Prostate gland (tissue), 2 donors: ENCODE results near the gene LRRC3B. TPM values are rescaled to one million over a fixed set of nuclear protein-coding genes. Genes with fewer than 3 reads are reported as not detected.

Experiments used
- DNase-seq: peaks from one replicate; pipeline ENCODE4 v3.0.0-alpha.2; 2019; ENCODE audit warnings: low spot score
- H3K27ac ChIP-seq, 2 donors: fragments of 200-600 bp; sonication (generic); 2 replicates each; pipeline ENCODE4 v1.5.1; 2017 to 2019
- H3K27me3 ChIP-seq: fragments of 200-600 bp; sonication (generic); replicated peaks from 2 replicates; pipeline ENCODE4 v1.5.1; 2019; ENCODE audit not compliant: insufficient read depth
- H3K36me3 ChIP-seq, 2 donors: fragments of 200-600 bp; sonication (generic); 1 replicate in 1 of 2; 2 replicates in 1 of 2; pipeline versions ENCODE4 v1.5.1 to v1.8.1; 2017 to 2019
- H3K4me1 ChIP-seq: fragments of 200-600 bp; sonication (generic); replicated peaks from 2 replicates; pipeline ENCODE4 v1.5.1; 2019
- H3K4me3 ChIP-seq, 2 donors: fragments of 200-600 bp; sonication (generic); 2 replicates each; pipeline ENCODE4 v1.5.1; 2017 to 2019
- H3K9me3 ChIP-seq: fragments of 200-600 bp; sonication (generic); 2 replicates; pipeline ENCODE4 v1.5.1; 2017
- POLR2A ChIP-seq: fragments of 450-650 bp; IDR thresholded peaks from one replicate; pipeline ENCODE4 v1.6.1; 2016; ENCODE audit warnings: antibody characterized with exemption, mild to moderate bottlenecking
- POLR2AphosphoS5 ChIP-seq: sonication (generic); formaldehyde crosslinking; IDR thresholded peaks from one replicate; pipeline ENCODE4 v1.6.1; 2017; ENCODE audit warnings: antibody characterized with exemption
- WGBS: methylation state at CpG from one replicate; pipeline ENCODE4 v1.1.5; 2018; 5-methylcytosine and 5-hydroxymethylcytosine counted together
- intact Hi-C: fragments of 100-400 bp; cut with DNase I; formaldehyde crosslinking; loops from one replicate; pipeline ENCODE4 v1.14.2; 2022
- total RNA-seq, 2 donors: library from RNA; depleted of rRNA; stranded (reverse); fragments of >200 nt; gene quantifications; one replicate each; pipeline ENCODE4 v1.1.0, GENCODE V29; 2016
- TF ChIP-seq, protein P1 (sequence below), 4 experiments: fragments of 200-600 bp in 2 of 4; fragments of 450-650 bp in 2 of 4; sonication (generic) in 2 of 4; IDR thresholded peaks; 1 replicate in 3 of 4; 2 replicates in 1 of 4; pipeline ENCODE4 v1.5.1; 2016 to 2019; ENCODE audit warnings: antibody characterized with exemption in 4 of 4, mild to moderate bottlenecking in 2 of 4, moderate library complexity in 2 of 4

LRRC3B gene
- total RNA-seq, 2 donors from 2014 or later = 0.09 to 1.5 TPM

DNA sequence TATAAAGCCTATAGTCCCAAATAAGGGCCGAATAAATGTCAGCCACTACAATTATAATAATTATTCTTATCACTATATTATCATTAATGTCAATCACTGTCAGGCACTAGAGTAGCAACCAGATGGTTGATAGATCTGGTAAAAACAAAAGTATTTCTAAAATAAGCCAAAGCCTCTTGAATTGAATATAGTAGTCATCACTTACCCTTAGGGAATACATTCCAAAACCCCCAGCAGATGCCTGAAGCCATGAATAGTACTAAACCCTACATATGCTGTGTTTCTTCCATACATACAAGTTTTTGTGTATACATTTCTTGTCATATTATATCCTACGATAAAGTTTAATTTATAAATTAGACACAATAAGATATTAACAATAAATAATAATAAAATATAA is 59.1 kb downstream of the LRRC3B start:
- Histone ChIP-seq H3K4me3 (no peak overlapping the region), H3K9me3 (no peaks in the 10 kb centered on the region), H3K27ac (no peak overlapping the region), H3K36me3 (no peaks in the 10 kb centered on the region), H3K27me3 (no peaks in the 10 kb centered on the region), H3K4me1 (no peaks in the 10 kb centered on the region)
- TF ChIP-seq POLR2A (no peak), POLR2AphosphoS5 (no peak)
- TF ChIP-seq, protein P1, sequence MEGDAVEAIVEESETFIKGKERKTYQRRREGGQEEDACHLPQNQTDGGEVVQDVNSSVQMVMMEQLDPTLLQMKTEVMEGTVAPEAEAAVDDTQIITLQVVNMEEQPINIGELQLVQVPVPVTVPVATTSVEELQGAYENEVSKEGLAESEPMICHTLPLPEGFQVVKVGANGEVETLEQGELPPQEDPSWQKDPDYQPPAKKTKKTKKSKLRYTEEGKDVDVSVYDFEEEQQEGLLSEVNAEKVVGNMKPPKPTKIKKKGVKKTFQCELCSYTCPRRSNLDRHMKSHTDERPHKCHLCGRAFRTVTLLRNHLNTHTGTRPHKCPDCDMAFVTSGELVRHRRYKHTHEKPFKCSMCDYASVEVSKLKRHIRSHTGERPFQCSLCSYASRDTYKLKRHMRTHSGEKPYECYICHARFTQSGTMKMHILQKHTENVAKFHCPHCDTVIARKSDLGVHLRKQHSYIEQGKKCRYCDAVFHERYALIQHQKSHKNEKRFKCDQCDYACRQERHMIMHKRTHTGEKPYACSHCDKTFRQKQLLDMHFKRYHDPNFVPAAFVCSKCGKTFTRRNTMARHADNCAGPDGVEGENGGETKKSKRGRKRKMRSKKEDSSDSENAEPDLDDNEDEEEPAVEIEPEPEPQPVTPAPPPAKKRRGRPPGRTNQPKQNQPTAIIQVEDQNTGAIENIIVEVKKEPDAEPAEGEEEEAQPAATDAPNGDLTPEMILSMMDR (IDR thresholded peaks at IDR 0.05) = no peak
- WGBS = 91% methylated on average over 2 of the region's 2 CpGs
- intact Hi-C loops = no loop called here
- no peak for DNase-seq

DNA sequence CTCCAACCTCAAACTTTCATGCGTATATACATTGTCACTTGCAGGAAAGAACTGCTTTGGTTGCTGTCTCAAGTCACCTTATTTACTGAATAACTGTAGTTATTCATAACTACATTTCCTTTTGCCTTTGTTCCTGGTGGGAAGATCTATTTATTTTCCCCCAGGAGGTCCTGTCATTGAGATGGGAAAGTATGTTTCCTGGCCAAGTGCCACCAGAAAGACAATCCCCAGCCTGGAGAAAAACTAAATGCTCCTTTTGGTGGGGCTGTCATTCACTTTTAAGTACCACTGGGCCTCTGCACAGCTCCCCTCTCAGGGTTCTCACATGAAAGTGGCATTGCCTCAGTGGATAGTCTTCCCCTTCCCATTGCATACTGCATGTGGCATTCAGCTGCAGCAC is 59.8 kb downstream of the LRRC3B start:
- WGBS = 79% methylated on average over 1 of the region's 1 CpG
- intact Hi-C loops = no loop called here

DNA sequence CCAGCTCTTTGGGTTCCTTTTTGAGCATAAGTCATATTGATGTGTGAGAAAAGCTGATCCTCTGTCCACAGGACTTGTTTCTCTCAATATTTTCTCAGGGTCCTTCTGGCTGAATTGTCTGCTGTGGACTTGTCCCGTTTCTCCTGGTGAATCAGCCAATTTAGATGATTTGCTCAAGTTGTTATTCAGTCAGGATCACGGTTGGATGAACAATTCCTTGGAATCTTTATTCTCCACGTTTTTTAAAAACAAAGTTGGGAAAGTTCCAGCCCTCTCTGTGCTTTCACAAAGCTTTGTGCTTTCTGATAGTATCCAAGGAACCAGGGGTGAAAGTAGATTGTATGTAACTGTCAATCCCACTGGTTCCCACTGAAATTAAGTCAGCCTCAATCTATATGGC is 61.3 kb downstream of the LRRC3B start:
- H3K27me3 ChIP-seq = no peaks in the 10 kb centered on the region
- H3K36me3 ChIP-seq = no peaks in the 10 kb centered on the region
- H3K27ac ChIP-seq = no peak overlapping the region
- TF ChIP-seq POLR2A (no peak), POLR2AphosphoS5 (no peak)
- TF ChIP-seq, protein P1 (IDR thresholded peaks at IDR 0.05) = no peak
- 62% methylated on average over 3 of the region's 3 CpGs for WGBS
- intact Hi-C loops = no loop called here
- H3K4me1 ChIP-seq = no peaks in the 10 kb centered on the region
- H3K9me3 ChIP-seq = no peaks in the 10 kb centered on the region
- DNase-seq = no peak
- no peak overlapping the region for H3K4me3 ChIP-seq

More for the DNA sequence above, 59.8 kb downstream of the LRRC3B start:
- no peak for DNase-seq
- TF ChIP-seq POLR2AphosphoS5 (no peak), POLR2A (no peak)
- TF ChIP-seq, protein P1 (IDR thresholded peaks at IDR 0.05) = no peak
- no peaks in the 10 kb centered on the region for H3K27me3 ChIP-seq
- no peak overlapping the region for H3K4me3 ChIP-seq
- no peaks in the 10 kb centered on the region for H3K36me3 ChIP-seq
- H3K4me1 ChIP-seq = no peaks in the 10 kb centered on the region
- H3K9me3 ChIP-seq = no peaks in the 10 kb centered on the region
- H3K27ac ChIP-seq = no peak overlapping the region

DNA sequence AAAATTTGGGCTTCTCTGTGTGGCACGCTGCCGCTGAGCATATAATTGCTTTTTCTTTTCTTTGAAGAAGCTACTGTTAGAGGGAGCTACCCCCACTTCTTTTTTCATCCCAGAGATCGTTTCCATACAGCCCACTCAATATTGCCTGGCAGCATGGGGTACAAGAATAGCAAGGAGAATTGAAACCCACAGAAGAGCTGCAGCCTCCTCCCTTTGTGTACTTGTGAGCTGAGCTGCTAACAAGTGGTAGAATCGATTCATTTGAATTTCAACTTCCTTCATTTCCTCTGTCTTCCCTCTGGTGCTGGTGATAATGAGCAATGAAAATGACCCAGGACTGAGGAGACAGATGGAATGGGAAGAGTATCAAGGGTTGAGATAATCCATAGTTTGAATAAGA is 64.9 kb downstream of the LRRC3B start:
- Histone ChIP-seq H3K4me1 (no peaks in the 10 kb centered on the region), H3K27ac (no peak overlapping the region), H3K27me3 (no peaks in the 10 kb centered on the region), H3K36me3 (no peaks in the 10 kb centered on the region), H3K4me3 (no peak overlapping the region), H3K9me3 (no peaks in the 10 kb centered on the region)
- DNase-seq = no peak
- WGBS = 92% methylated on average over 4 of the region's 4 CpGs
- TF ChIP-seq POLR2AphosphoS5 (no peak), POLR2A (no peak)
- TF ChIP-seq, protein P1 (IDR thresholded peaks at IDR 0.05) = no peak
- intact Hi-C loops = no loop called here

DNA sequence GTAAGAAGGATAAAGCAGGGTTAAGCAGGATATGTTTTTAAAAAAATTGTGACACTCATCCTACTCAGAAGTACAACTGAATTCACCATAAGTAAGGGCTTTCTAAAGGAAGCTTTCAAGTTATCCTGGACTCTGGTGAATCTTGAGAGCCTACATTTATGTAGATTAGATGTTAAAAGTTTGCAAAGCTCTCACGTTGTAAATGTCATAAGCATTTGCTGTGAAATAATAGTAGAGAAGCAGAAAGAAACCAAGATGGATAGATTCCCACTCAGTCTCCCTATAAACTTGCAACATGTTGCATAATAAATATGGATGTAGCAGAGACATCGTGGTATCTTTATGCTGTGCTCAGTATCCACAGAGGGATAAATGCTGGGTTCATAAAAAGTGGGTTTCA is 77.0 kb downstream of the LRRC3B start:
- no peaks in the 10 kb centered on the region for H3K36me3 ChIP-seq
- H3K27me3 ChIP-seq = no peaks in the 10 kb centered on the region
- WGBS = 56% methylated on average over 2 of the region's 2 CpGs
- intact Hi-C loops = no loop called here
- no peak for TF ChIP-seq POLR2A
- TF ChIP-seq, protein P1 (IDR thresholded peaks at IDR 0.05) = no peak
- TF ChIP-seq POLR2AphosphoS5 = no peak
- DNase-seq = no peak
- no peak overlapping the region for H3K4me3 ChIP-seq
- no peak overlapping the region for H3K27ac ChIP-seq
- no peaks in the 10 kb centered on the region for H3K9me3 ChIP-seq
- H3K4me1 ChIP-seq = no peaks in the 10 kb centered on the region
